Adrenal gland (tissue), 12 donors: ENCODE results near the gene CCKAR. TPM values are rescaled to one million over a fixed set of nuclear protein-coding genes. Genes with fewer than 3 reads are reported as not detected.

ENCODE experiments used
- DNase-seq, 7 donors: peaks; one replicate each; pipeline ENCODE4 v3.0.0-alpha.2; 2019 to 2020
- H3K27ac ChIP-seq, 5 donors: fragments of 200-600 bp; sonication (generic) in 4 of 5; 1 replicate in 3 of 5; 2 replicates in 2 of 5; pipeline versions ENCODE4 v1.5.1 to v1.8.0; 2016 to 2020; ENCODE audit warnings: mild to moderate bottlenecking in 1 of 5
- H3K27me3 ChIP-seq: fragments of 200-600 bp; 2 replicates; pipeline ENCODE4 v1.8.0; 2021
- H3K36me3 ChIP-seq, 2 donors: fragments of 200-600 bp; replicated peaks in 1 of 2; 1 replicate in 1 of 2; 2 replicates in 1 of 2; pipeline versions ENCODE4 v1.5.1 to v1.8.0; 2018 to 2022
- H3K4me1 ChIP-seq, 2 donors: fragments of 200-600 bp; replicated peaks in 1 of 2; 1 replicate in 1 of 2; 2 replicates in 1 of 2; pipeline versions ENCODE4 v1.5.1 to v1.8.0; 2018 to 2021
- H3K4me3 ChIP-seq, 4 donors: fragments of 200-600 bp; sonication (generic) in 3 of 4; one replicate each; pipeline ENCODE4 v1.5.1; 2016 to 2018
- H3K9me3 ChIP-seq, 3 donors: fragments of 200-600 bp; sonication (generic) in 1 of 3; replicated peaks in 1 of 3; 1 replicate in 2 of 3; 2 replicates in 1 of 3; pipeline versions ENCODE4 v1.5.1 to v1.8.0; 2016 to 2021
- CTCF ChIP-seq, 6 experiments: fragments of 450-650 bp in 4 of 6; fragments of 200-600 bp in 2 of 6; sonication (generic) in 1 of 6; IDR thresholded peaks; 1 replicate in 5 of 6; 2 replicates in 1 of 6; pipeline versions ENCODE4 v1.5.1 to v1.8.0; 2016 to 2021; ENCODE audit warnings: antibody characterized with exemption in 6 of 6, mild to moderate bottlenecking in 2 of 6, moderate library complexity in 1 of 6
- POLR2A ChIP-seq, 2 donors: fragments of 450-650 bp; IDR thresholded peaks; one replicate each; pipeline ENCODE4 v1.6.1; 2017; ENCODE audit warnings: antibody characterized with exemption in 2 of 2, mild to moderate bottlenecking in 2 of 2, moderate library complexity in 1 of 2
- WGBS, 4 donors: extraction: QIAGEN DNeasy Blood & Tissue Kit in 2 of 4; methylation state at CpG; one replicate each; pipeline versions ENCODE4 v1.1.5 to v1.1.7; 2013 to 2017; 5-methylcytosine and 5-hydroxymethylcytosine counted together
- intact Hi-C, 2 donors: fragments of 100-400 bp; cut with DNase I; formaldehyde crosslinking; loops; one replicate each; pipeline versions ENCODE4 v1.14.1 to v1.15.0; 2022 to 2023
- polyA plus RNA-seq, 3 donors: library from polyadenylated mRNA; stranded (reverse); fragments of 200-250 nt in 2 of 3; fragments of 350-450 nt in 1 of 3; fragmentation: Illumina TruSeq in 1 of 3; extraction: RNeasy Lipid Tissue Mini Kit (QIAGEN cat#74804) in 1 of 3; gene quantifications; one replicate each; pipeline ENCODE4 v1.2.3, GENCODE V29; 2013 to 2014
- total RNA-seq, 9 donors: library from RNA; depleted of rRNA in 4 of 9; stranded (reverse); fragments of >200 nt in 4 of 9; fragments of 120-200 nt in 1 of 9; fragmentation: NEBNext Ultra II Directional in 1 of 9; extraction: Animal tissue kit (Norgen Biotek cat#: 25700) in 1 of 9; gene quantifications; one replicate each; pipeline versions ENCODE4 v1.1.0 to v1.2.4, GENCODE V29; 2013 to 2023
- donor health status: healthy with polysubstance abuse.
- donor health status: Bipolar disorder and iron deficiency.
- donor health status: DM: yes; HTN: yes; CAD: no.
- donor health status: DM: no; HTN: no; CAD: no.
- donor health status: DM: no; HTN: no; CAD: no.
- donor health status: DM: yes; HTN: yes; CAD: no.

The CCKAR gene
- total and polyA plus RNA-seq, 12 donors, result 0.11 to 0.61 TPM; not detected in 10

GRCh38 chr4:26471890-26472289 lies 18.4 kb downstream of the CCKAR start:
- Histone ChIP-seq H3K4me1 (no peaks in the 10 kb centered on the region), H3K36me3 (no peaks in the 10 kb centered on the region), H3K9me3 (no peaks in the 10 kb centered on the region), H3K27ac (no peak overlapping the region), H3K27me3 (no peaks in the 10 kb centered on the region), H3K4me3 (no peak overlapping the region)
- intact Hi-C loops, result no loop called here
- WGBS, 4 donors, result 78 to 88% (median 82%) methylated on average over 1 of the region's 1 CpG
- DNase-seq, result no peak
- TF ChIP-seq CTCF (IDR thresholded peaks at IDR 0.05), result no peak
- no peak for TF ChIP-seq POLR2A (IDR thresholded peaks at IDR 0.05)

- no peak overlapping the region for H3K27ac ChIP-seq
- intact Hi-C loops, result no loop called here
- 64 to 100% (median 69%) methylated on average over 1 to 4 of the region's 4 CpGs for WGBS, 4 donors
Measured at GRCh38 chr4:26468977-26469376, 21.3 kb downstream of the CCKAR start.

GRCh38 chr4:26468283-26468949 lies 21.9 kb downstream of the CCKAR start:
- no peaks in the 10 kb centered on the region for H3K27me3 ChIP-seq
- 83 to 88% (median 86%) methylated on average over 9 of the region's 9 CpGs for WGBS, 4 donors
- DNase-seq, result no peak
- H3K27ac ChIP-seq, result no peak overlapping the region
- TF ChIP-seq POLR2A (IDR thresholded peaks at IDR 0.05) (no peak), CTCF (IDR thresholded peaks at IDR 0.05) (no peak)
- H3K4me1 ChIP-seq, result no peaks in the 10 kb centered on the region
- H3K36me3 ChIP-seq, result no peaks in the 10 kb centered on the region
- no peaks in the 10 kb centered on the region for H3K9me3 ChIP-seq
- H3K4me3 ChIP-seq, result no peak overlapping the region
- intact Hi-C loops, result no loop called here

More at GRCh38 chr4:26468977-26469376, 21.3 kb downstream of the CCKAR start:
- Histone ChIP-seq H3K9me3 (no peaks in the 10 kb centered on the region), H3K4me3 (no peak overlapping the region), H3K27me3 (no peaks in the 10 kb centered on the region), H3K4me1 (no peaks in the 10 kb centered on the region), H3K36me3 (no peaks in the 10 kb centered on the region)
- no peak for TF ChIP-seq CTCF (IDR thresholded peaks at IDR 0.05)
- no peak for TF ChIP-seq POLR2A (IDR thresholded peaks at IDR 0.05)
- DNase-seq, result no peak

- 63 to 92% (median 71%) methylated on average over 1 of the region's 1 CpG for WGBS, 4 donors
Measured at GRCh38 chr4:26467724-26468123, 22.6 kb downstream of the CCKAR start.

More at GRCh38 chr4:26467724-26468123, 22.6 kb downstream of the CCKAR start:
- DNase-seq, result no peak
- no peaks in the 10 kb centered on the region for H3K4me1 ChIP-seq
- no peak for TF ChIP-seq POLR2A (IDR thresholded peaks at IDR 0.05)
- TF ChIP-seq CTCF (IDR thresholded peaks at IDR 0.05), result no peak
- no peaks in the 10 kb centered on the region for H3K27me3 ChIP-seq
- H3K9me3 ChIP-seq, result no peaks in the 10 kb centered on the region
- H3K4me3 ChIP-seq, result no peak overlapping the region
- no peak overlapping the region for H3K27ac ChIP-seq
- H3K36me3 ChIP-seq, result no peaks in the 10 kb centered on the region
- intact Hi-C loops, result no loop called here
